Kasumi-1 (cell line): Measurements from ENCODE around the gene LSMEM2.
"Not testable (repeated sequence)": the region's sequence is repeated elsewhere in the genome, so short reads cannot be mapped to it uniquely, and the experiment has no call there.

Source experiments
- DNase-seq, 2 experiments: peaks; one replicate each; lab custom pipeline; 2025; lab: John Stamatoyannopoulos, UW

Gene LSMEM2

DNA sequence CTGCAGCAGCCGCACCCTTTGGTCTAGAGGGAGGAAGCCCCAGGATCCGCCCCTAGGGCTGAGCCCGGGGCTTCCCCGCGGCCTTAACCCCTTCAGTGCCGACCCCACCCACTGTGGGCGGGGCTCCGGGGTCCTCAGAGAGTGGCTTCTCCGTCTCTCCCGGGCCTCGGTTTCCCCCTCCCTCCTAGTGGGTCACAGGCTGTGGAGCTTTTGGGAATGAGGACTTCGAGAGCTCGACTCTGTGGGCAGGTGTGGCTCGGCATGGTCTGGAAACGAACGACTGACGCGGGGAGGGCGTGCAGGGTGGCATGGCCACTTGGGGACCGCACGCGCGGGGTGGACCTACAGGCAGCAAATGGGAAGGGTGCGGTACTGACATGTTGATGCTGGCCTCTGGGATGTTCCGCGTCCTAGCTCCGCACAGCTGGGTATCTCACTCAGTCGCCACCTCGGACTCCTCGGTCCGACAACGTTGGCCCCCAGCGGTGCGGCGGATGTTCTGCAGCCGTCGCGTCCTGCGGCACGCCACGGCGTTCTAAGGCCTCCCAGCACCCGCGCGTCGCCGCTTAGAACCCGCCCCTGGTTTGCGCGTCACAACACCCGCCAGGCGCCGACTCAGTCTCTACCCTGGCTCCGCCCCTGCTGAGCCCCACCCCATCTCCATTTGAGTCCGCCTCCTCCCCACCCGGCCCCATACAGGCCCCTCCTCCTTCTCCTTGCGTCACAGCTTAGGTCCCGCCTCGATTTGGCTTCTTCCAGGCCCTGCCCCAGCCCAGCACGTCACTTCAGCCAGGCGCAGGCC, 20.1 kb downstream of the LSMEM2 start, which contains the start of the genes HYAL3 and NAA80:
TSS of gene HYAL3 (minus strand) at position 570 of the 802 bp plus-strand sequence. CDS start 3,803 bp downstream, outside the sequence.
TSS of gene NAA80 (minus strand) at position 570 of the 802 bp plus-strand sequence. CDS start 1,942 bp downstream, outside the sequence.
- DNase-seq, result peak; percentile 97 to 98

DNA sequence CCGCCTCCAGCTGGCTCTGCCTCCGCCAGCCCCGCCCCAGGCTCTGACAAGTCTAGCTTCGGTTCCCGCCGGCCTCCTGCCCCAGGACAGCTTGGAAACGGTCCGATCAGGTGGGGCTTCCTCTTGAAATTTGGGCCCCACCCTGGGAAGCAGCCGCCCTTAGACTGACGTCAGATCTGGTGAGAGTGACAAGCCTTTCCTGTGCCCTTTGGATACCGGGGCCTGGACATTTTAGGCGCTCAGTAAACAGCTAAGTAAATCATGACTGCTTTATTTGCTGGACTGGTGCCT, 20.7 kb downstream of the LSMEM2 start:
- no peak for DNase-seq

DNA sequence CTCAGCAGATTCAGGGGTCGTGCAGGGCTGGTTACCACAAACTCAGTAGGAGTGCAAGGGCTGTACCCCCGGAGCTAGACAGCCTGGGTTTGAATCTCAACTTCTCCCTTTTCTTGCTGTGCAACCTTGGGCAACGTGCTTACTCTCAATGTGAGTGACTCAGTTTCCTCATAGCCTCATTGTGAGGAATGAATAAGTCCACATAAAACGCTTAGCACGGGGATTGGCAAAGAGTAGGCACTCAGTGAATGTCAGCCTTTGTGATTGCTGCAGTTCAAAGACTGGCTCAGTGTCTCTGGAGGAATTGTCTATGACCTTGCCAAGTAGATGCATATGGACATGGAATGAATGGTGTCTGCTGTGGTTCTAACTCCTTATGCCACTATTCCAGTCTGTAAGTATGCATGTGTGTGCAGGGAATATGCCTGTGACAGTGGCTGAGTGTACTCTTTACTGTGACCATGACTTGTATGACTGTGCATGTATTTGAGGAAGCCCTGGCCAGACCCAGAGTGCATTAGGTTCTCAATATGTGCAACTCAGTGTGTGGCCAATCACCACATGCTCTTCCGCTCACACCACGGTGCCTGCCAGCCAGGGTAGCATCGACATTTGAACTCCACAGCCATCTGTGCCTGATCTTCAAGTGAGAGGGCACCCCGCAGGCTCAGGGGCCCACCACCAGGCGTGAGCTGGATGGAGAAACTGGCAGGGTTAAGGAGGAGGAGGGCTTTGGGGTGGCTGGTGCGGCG, 21.2 kb downstream of the LSMEM2 start:
- DNase-seq, result no peak

DNA sequence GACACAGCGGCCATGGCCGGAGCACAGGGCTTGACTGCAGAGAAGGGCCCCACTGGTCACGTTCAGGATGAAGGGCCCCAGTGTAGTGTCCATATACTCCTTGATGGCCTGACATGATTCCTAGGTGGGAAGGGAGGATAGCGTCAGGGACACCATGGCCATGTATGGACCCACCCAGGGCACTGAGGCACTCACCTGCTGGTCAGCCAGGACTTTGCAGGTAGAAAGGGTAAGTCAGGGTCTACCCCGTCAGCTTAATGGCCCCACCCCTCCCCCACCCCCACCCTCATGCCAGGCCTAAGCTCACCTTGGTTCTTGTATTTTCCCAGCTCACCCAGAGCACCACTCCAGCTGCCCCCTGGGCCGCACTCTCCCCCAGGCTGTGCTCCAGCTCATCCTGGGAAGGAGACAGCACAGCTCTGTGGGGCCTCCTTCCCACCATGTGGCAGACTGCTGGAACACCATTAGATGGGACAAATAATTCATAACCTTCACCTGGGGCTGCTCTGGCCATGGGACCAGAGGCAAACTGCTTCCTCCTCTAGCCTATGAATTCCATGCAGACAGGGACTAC, 21.9 kb downstream of the LSMEM2 start:
- DNase-seq, result no peak

DNA sequence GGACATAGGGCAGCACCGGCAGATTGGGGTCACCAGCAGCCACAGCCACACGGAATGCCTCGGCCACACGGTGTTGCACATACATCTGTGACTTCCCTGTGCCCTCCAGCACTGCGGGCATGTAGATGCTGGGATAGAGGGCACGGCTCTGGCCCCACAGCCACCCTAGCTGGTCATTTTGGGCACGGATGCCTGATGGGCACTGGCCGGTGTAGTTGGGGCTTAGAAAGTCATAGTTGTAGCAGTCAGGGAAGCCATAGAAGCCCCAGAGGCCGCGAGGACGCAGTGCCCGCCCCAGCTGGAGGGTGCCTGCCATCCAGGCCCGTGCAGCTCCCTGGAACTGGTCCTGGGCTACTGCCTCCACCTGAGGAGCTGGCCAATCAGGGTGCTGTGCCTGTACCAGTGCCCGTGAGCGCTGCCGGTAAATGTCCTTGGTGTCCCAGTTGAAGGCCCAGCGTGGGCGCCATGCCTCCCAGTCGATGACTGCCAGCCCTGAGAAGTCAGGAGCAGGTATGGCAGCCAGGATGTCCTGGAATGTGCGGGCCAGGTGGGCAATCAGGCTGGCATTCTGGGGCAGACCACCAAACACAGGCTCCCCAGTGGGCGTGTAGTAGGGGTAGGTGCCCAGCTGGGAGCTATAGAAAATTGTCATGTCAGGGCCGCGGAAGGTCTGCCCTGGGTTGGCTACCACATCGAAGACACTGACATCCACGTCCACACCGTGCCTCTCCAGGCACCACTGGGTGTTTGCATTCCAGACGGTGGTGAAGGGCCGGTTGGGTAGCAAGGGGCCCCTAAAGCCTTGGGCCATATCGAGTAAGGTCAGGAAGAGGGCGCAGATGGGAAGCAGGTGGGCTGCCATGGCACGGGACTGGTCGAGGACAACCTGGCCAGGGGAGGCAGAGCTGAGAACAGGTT, 23.5 kb downstream of the LSMEM2 start:
- DNase-seq, result no peak

DNA sequence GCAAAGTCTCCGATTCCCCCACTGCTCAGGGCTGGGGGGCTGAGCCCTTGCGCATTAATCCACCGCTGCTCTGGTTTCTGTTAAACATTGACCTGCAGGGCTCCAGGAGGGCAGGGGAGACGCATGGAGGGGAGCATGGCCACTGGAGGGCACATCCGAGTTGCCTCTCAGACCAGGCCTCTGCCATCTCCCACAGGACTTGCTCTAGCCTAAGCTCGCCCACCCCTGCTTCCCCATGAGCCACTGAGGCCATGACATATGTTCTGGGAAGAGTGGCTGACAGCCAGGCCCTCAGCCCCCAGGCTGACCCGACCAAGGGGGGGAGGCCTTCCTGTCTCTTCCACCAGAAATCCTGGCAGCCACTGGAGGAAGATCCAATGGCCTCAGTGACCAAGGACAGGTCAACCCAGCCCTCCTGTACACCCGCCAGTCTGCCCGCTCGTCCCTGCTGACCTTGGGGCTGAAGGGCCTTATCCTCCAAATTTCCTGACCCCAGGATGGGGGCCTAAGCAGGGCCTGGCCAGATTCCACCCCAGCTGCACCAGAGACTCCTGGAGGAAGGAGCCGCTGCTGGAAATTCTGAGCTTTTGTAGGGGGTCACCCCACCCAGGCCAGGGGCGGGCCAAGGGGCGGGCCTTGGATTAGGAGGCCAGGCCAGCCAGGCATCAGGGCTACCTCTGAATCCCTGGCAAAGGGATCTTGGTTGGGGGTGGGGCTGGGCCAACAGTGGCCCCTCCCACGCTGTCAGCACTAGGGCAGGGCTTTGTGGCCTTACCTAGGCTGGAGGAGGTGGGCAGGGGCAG, 24.3 kb downstream of the LSMEM2 start, which contains the start of gene HYAL1:
TSS of gene HYAL1 (minus strand) at position 562 of the 803 bp plus-strand sequence. CDS start 618 bp downstream, outside the sequence.
- DNase-seq, result no peak

DNA sequence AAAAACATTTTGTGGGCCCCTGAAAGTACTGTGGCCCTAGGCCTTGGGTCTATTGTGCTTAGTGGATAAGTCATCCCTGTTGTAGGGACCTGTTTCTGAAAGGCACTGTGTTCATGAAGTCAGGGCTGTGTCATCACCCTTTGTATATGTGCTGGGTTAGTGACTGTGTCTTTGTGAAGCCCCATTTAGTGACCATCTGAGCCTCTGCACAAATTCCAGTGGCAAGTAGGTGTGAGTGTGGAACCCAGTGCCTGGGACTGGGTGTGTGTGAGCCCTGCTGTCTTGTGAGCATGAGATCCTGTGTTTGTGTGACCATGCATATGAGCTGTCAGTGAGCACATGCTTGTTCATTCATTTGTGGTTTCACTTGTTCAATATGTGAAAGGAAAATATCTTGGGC, 25.7 kb downstream of the LSMEM2 start:
- DNase-seq, result no peak

DNA sequence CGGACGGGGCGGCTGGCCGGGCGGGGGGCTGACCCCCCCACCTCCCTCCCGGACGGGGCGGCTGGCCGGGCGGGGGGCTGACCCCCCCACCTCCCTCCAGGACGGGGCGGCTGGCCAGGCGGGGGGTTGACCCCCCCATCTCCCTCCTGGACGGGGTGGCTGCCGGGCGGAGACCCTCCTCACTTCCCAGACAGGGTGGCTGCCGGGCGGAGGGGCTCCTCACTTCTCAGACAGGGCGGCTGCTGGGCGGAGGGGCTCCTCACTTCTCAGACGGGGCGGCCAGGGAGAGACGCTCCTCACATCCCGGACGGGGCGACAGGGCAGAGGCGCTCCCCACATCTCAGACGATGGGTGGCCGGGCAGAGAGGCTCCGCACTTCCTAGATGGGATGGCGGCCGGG, 33.2 kb downstream of the LSMEM2 start:
- DNase-seq, result not testable (repeated sequence)

DNA sequence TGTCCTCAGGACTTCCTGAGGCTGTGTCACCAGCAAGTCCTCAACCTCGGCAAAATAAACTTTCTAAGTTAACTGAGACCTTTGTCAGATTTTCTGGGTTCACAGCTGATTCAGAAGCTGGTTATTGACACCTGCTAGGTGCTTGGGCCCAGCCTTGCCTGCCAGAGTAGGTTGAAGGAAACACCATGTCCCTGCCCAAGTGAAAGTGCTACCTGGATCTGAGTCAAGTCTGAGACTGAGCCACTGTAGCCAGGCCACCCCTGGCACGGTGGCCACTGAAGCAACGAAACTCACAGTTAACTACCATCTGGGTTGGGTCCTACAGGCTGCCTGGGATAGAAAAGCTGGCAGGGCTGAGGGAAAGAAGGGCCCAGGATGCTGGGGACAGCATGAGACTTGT, 35.5 kb downstream of the LSMEM2 start:
- DNase-seq, result no peak

DNA sequence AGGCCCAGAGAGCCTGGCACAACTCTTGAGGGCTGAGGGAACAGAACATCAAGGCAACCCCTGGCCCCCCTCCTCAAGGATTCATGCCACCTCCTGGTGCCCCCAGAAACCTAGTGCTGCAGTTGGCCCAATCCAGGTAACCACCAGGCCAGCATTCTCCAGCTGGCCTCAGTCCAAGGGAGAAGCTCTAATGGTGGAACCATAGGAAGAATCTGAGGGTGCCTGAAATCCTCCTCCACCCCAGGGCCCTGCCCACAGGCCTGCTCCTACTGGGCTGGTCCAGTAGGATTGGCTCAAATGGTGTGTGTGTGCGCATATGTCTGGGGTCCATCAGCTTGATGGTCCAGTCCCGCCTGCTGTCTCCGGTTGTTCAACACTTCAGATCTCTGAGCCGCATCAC, 35.9 kb downstream of the LSMEM2 start:
- no peak for DNase-seq

DNA sequence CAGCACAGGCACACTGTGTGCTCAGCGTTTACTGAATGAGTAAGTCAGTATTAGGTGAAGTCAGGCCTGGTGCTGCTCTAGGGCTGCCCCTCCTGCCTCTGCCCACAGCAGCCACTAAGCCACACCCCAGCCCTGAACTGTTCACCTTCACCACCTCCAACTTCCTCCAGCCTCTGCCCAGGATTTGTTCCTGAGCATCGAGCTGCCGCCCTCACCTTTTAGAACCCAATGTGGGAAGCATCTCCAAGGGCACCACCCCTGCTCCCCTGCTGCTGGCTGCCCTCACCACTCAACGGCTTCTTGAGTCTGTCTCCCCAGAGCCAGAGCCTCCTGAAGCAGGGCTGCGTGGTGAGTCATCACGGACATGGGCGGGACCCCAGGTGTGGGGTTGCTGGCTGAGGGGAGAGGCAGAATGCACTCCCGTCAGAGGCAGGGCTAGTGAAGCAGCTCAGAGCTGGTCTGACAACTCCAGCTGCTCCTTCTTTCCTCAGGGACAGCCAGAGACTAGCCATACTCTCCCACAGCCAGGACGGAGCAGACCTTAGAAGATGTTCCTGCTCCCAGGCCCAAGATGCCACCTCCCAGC, 37.9 kb downstream of the LSMEM2 start:
- DNase-seq, result no peak

DNA sequence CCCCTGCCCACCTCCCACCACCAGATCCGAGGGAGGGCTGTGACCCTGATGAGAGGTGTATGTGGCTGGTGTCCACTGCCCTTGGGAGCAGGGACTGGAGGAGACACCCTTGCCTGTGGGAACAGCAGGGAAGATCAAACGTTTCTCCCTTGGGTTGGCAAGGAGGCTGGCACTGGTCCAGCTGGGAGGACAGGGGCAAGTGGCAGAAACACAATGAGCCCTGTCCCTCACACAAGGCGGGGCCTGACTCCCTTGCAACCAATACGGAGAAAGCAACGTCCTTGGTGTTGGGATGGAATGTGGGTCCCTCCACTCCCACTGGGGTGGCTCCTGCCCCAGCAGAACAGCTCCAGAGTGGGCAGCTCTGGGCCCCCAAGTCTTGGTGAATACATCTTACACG, 38.4 kb downstream of the LSMEM2 start:
- DNase-seq, result no peak

DNA sequence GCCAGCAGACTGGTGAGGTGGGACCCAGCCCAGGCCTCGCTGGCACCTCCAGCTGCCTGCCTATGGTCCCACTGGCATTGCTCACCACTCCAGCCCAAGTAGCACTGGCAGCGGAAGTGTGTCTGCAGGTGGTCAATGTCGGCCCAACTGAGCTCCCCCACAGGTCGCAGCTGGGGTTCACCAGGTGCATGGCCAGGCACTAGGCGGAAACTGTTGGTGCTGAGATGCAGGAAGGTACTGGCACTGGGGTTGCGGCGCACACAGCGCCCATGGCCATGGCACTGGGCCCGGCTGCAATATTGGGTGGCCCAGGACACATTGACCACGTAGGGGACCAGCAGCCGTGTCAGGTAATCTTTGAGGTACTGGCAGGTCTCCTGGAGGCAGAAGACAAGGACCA, 39.3 kb downstream of the LSMEM2 start:
- DNase-seq, result no peak

DNA sequence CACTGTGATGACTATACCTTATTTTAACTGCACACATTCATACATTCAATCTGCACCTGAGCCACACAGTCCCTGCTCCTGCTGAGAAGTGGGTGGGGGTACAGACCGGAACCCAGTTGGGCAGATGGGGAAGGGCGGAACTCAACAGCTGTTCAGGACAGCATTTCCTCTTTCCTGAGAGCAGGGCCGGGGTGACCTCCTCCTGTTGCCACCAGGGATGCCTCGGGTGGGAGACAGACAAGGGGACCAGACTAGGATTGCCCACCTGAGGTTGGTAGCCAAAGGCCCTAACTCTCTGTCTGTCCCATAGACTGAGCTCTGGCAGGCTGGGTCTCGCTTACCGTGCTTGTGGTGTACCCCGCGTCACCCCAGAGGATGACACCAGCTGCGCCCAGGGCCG, 39.7 kb downstream of the LSMEM2 start:
- DNase-seq, result no peak

DNA sequence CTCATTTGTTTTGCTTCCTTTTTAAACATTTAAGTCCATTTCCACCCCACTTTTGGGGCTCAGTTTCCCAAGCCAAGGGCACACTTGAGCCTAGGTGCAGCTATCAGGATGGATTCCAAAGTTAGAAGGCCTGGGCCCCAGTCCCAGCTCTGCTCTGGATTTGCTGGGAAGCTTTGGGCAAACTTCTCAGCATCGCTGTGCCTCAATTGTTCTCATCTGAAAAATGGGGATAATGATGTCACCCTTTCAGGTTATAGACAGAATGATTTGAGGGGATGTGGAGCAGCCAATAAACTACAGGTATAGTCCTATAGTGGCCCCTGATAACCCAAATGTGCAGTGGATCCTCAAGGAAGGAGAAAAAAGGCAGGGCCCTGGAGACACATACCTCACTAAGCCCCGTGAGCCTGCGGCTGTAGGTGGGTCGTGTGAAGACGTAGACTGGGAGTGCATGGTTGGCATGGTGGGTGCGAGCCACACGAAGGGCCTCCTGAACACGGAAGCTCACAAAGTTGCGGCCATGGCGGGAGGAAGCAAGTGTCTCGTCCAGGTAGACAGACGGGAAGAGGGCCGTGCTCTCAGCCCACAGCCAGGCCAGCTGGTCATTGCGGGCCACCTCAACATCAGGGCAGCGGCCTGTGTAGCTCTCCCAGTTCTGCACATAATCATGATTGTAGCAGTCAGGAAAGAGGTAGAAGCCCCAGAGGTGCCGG, 40.5 kb downstream of the LSMEM2 start:
- DNase-seq, result no peak

DNA sequence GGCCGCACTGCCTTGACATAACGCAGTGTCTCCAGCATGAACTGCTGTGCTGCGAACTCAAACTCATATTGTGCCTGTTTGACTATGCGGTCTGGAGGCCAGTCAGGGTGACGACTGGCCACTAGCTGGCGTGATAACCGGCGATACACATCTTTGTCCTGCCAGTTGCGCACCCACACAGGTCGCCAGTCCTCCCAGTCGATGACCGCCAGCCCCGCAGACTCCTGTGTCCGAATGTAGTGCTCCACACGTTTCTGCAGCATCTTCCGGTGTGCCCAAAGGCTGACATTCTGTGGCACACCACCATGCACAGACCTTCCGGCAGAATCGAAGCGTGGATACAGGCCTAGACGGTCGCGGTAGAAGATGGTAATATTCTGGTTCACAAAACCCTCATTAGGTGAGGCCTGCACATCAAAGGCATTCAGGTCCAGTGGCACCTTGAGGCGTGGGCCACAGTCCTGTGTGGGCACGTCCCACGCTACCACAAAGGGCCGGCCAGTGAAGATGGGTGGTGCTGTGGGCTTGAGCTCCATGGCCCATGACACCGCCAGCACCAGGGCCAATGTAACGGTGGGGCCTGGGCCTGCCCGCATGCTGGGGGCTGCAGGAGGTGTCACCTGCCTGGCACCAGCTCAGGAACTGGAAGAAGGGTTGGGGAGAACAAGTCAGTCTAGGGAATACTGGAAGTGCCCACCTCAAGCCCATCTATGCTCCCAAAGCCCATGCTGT, 41.2 kb downstream of the LSMEM2 start:
- no peak for DNase-seq

DNA sequence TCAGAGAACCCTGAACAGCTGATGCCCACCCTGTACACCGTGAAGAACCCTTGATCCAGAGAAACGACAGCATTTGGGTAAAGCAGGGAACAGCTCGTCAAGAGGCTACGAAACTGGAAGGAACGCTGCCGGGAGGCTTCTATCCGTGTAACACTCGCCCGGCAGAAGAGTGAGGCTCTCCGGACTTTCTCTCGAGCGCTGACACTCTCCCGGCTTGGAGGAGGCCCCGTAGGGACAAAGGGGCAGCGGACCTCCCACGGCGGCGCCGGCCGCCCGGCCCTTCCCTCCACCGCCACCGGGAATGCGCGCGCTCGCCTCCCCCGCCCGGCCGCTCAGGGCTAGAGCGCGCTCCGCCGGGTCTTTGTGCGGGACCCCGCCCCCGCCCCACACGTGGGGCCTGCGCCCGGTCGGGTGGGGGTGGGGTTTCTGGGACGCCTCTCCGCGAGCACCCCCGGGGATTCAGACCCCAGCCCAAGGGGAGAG, 42.0 kb downstream of the LSMEM2 start:
- peak; percentile 48 to 58 for DNase-seq

DNA sequence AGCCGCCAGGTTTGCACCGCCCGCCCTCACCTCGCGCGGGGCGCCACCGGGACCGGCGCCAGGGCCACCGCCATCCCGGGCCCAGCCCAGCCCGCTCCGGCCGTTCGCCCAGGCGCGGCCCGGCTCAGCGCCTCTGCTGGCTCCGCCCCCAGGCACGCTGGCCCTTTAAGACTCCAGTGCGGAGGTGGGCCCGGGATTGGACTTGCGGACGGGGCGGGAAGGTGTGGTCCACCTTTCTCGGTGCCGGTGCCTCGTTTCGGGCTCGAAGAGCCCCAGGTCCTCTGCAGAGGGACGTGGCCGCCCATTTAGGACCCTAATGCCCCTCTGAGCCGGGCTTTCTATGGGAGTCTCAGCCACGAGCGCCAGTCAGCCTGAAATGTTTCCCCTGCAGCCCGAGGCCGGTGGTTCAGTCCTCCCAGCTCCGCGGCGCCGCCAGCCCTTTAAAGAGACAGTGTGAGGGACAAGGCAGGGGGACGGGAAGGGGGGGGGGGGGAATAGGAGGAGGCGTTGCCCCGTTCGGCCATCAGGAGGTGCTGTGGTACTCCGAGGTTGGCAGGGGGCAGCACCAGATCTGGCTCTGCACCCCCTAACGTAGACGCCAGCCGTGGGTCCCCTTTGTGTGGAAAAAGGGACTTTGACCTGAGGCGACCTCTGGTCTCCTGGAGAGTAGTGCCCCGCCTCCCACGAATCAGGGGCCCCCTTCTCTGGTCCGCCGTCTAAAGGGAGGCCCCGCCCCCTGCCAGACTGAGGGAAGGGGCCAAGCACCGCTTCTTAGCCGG, 42.6 kb downstream of the LSMEM2 start:
- DNase-seq, result peak; percentile 88 to 90

DNA sequence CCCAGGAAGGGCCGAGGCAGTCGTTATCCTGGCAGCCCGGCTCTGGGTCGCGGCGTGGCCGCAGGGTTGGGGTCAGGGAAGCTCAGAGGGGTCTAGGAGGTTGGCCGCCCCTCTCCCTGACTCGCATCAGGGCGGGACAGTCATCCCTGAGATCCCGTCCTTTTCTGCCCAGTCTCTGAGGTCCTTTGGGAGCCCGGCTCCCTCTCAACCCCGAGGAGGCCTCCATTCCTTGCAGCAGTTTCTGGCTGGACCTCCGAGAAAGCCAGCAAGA, 43.2 kb downstream of the LSMEM2 start:
- DNase-seq, result no peak
